Gastroesophageal sphincter (tissue), 4 donors: ENCODE results near the gene AFF3. TPM values are rescaled to one million over a fixed set of nuclear protein-coding genes. Genes with fewer than 3 reads are reported as not detected.

Source experiments
- ATAC-seq: fragments of 150-250 bp; one replicate; pipeline ENCODE4 v1.9.1; 2016; ENCODE audit warnings: mild to moderate bottlenecking, moderate library complexity
- H3K27ac ChIP-seq, 4 donors: fragments of 200-600 bp; sonication (generic) in 3 of 4; 1 replicate in 3 of 4; 2 replicates in 1 of 4; pipeline ENCODE4 v1.5.1; 2016 to 2019
- H3K27me3 ChIP-seq: fragments of 200-600 bp; sonication (generic); one replicate; pipeline ENCODE4 v1.5.1; 2019
- H3K36me3 ChIP-seq, 2 donors: fragments of 200-600 bp; sonication (generic); one replicate each; pipeline ENCODE4 v1.5.1; 2019; ENCODE audit warnings: control low read depth in 1 of 2
- H3K4me1 ChIP-seq, 3 donors: fragments of 200-600 bp; sonication (generic); 1 replicate in 2 of 3; 2 replicates in 1 of 3; pipeline ENCODE4 v1.5.1; 2016 to 2019; ENCODE audit warnings: control low read depth in 2 of 3
- H3K4me3 ChIP-seq, 2 donors: fragments of 200-600 bp; sonication (generic); one replicate each; pipeline ENCODE4 v1.5.1; 2019; ENCODE audit warnings: mild to moderate bottlenecking in 1 of 2, moderate library complexity in 1 of 2
- H3K9me3 ChIP-seq, 3 donors: fragments of 200-600 bp; sonication (generic); one replicate each; pipeline ENCODE4 v1.5.1; 2017 to 2019; ENCODE audit warnings: control low read depth in 2 of 3
- EP300 ChIP-seq: sonication (generic); formaldehyde crosslinking; IDR thresholded peaks from one replicate; pipeline ENCODE4 v1.6.1; 2017; ENCODE audit warnings: antibody characterized with exemption, mild to moderate bottlenecking
- POLR2A ChIP-seq, 2 donors: fragments of 450-650 bp; IDR thresholded peaks; one replicate each; pipeline ENCODE4 v1.6.1; 2017; ENCODE audit warnings: antibody characterized with exemption in 2 of 2, mild to moderate bottlenecking in 2 of 2, moderate library complexity in 1 of 2
- POLR2AphosphoS5 ChIP-seq: sonication (generic); formaldehyde crosslinking; IDR thresholded peaks from one replicate; pipeline ENCODE4 v1.6.1; 2017; ENCODE audit warnings: antibody characterized with exemption
- WGBS, 2 donors: methylation state at CpG; one replicate each; pipeline ENCODE4 v1.1.5; 2018; ENCODE audit warnings: low coverage in 1 of 2; 5-methylcytosine and 5-hydroxymethylcytosine counted together
- total RNA-seq, 4 donors: library from RNA; depleted of rRNA; stranded (reverse); fragments of >200 nt; gene quantifications; one replicate each; pipeline ENCODE4 v1.1.0, GENCODE V29; 2016
- TF ChIP-seq, protein P1 (sequence below), 4 experiments: fragments of 200-600 bp in 2 of 4; fragments of 450-650 bp in 2 of 4; sonication (generic) in 1 of 4; IDR thresholded peaks; one replicate each; pipeline ENCODE4 v1.5.1; 2017 to 2019; ENCODE audit warnings: antibody characterized with exemption in 4 of 4, mild to moderate bottlenecking in 2 of 4, moderate library complexity in 2 of 4

Gene AFF3
- total RNA-seq, 4 donors from 2014 or later, result 15.4 to 74.8 (median 37.7) TPM

DNA sequence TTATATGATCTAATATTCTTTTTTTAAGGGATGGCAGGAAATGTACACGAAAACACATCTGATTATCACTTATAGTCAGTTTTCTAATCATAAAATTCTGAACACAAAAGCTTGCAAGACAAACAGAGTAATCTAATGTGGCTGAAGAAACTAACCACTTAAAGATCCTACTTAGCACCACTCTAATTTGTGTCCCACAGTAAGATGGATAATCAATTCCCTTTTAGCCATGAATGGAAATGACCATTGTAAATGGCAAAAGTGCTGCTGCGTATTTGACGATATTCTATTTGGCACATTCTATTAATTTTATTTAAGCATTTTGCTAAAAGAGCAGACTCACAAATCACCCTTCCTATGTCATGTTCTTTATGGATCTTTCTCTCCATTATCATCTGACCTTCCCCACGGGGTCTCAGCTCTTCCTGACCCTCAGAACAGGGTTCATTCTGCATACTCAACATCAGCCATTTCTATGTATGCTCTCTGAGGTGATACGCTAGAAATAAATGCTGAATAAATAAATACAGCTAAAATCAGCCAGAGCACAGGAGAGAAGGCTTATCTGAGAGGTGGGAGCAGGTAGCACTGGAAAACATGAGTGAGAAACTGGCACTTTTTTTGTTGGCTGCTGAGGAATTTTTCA is 295.8 kb downstream of the AFF3 start:
- TF ChIP-seq EP300, result no peak
- TF ChIP-seq POLR2A (IDR thresholded peaks at IDR 0.05), result no peak
- TF ChIP-seq, protein P1, sequence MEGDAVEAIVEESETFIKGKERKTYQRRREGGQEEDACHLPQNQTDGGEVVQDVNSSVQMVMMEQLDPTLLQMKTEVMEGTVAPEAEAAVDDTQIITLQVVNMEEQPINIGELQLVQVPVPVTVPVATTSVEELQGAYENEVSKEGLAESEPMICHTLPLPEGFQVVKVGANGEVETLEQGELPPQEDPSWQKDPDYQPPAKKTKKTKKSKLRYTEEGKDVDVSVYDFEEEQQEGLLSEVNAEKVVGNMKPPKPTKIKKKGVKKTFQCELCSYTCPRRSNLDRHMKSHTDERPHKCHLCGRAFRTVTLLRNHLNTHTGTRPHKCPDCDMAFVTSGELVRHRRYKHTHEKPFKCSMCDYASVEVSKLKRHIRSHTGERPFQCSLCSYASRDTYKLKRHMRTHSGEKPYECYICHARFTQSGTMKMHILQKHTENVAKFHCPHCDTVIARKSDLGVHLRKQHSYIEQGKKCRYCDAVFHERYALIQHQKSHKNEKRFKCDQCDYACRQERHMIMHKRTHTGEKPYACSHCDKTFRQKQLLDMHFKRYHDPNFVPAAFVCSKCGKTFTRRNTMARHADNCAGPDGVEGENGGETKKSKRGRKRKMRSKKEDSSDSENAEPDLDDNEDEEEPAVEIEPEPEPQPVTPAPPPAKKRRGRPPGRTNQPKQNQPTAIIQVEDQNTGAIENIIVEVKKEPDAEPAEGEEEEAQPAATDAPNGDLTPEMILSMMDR (IDR thresholded peaks at IDR 0.05), result no peak
- TF ChIP-seq POLR2AphosphoS5, result no peak
- Histone ChIP-seq H3K9me3 (no peaks in the 10 kb centered on the region), H3K27ac (no peak overlapping the region), H3K36me3 (no peaks in the 10 kb centered on the region), H3K4me1 (no peaks in the 10 kb centered on the region), H3K4me3 (no peak overlapping the region), H3K27me3 (no peaks in the 10 kb centered on the region)
- WGBS, 2 donors, result 92 to 96% methylated on average over 5 of the region's 5 CpGs
- no peak for ATAC-seq

DNA sequence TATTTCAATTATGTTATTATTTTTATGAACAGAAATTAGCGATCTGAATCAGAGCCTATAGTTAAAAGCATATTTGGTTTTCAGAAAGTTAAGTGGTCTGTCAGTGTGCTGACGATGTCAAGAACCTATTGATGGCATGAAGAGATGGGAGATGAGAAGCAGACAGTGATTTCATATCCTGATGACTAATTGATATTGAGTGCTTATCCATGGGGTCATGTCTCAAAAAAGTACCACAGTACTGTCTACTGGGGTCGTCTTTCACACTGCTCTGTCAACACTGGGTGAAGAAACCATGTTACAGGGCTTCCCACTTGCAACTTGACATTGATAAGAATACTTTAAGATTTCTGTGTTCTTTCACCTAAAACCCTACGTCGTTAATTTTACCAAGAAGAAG is 297.1 kb downstream of the AFF3 start:
- TF ChIP-seq POLR2A (IDR thresholded peaks at IDR 0.05) (no peak), EP300 (no peak), POLR2AphosphoS5 (no peak)
- ATAC-seq, result no peak
- Histone ChIP-seq H3K9me3 (no peaks in the 10 kb centered on the region), H3K27ac (no peak overlapping the region), H3K4me3 (no peak overlapping the region), H3K27me3 (no peaks in the 10 kb centered on the region), H3K36me3 (no peaks in the 10 kb centered on the region), H3K4me1 (no peaks in the 10 kb centered on the region)
- 91 to 97% methylated on average over 5 of the region's 5 CpGs for WGBS, 2 donors

DNA sequence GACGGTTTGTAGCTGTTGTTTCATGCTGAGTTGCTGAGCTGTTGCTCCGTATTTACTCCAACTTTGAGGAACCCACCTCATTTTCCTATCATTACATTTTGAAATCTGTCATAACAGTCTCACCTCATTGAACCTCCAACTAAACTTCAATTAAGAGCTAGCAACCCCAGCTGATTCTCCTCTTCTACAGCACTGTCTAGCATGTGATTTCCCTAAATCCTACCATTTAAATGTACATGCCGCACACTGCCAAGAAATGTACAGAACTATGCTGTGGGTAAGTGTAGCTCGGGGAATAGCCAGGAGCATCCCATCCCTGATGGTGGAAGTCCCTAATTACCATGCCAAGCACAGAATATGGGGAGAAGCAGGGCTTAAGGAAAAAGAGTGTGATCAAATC is 299.9 kb downstream of the AFF3 start:
- no peaks in the 10 kb centered on the region for H3K27me3 ChIP-seq
- ATAC-seq, result no peak
- H3K27ac ChIP-seq, result no peak overlapping the region
- no peaks in the 10 kb centered on the region for H3K9me3 ChIP-seq
- WGBS, 2 donors, result 76 to 91% methylated on average over 2 to 4 of the region's 4 CpGs
- no peak overlapping the region for H3K4me3 ChIP-seq
- TF ChIP-seq POLR2A (IDR thresholded peaks at IDR 0.05) (no peak), POLR2AphosphoS5 (no peak), EP300 (no peak)
- TF ChIP-seq, protein P1 (IDR thresholded peaks at IDR 0.05), result no peak
- no peaks in the 10 kb centered on the region for H3K4me1 ChIP-seq
- no peaks in the 10 kb centered on the region for H3K36me3 ChIP-seq

DNA sequence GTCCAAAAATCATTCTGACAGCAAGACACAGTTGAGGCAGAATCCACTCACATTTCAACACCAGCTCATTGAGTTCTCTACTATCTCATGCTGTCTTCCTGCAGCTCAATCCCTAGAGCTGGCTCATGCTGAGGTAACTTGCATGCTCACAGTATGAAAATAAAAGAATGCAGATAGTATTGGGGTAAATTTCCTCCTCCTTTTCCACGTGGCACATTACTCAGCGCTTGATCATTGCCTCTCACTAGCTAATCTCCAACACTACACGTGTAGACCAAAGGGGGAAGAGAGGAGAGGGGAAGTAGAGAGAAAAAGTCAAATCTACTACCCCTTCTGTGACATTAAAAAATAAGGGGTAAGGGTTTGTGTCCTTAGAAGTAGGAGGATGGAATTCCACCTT is 300.6 kb downstream of the AFF3 start:
- Histone ChIP-seq H3K27me3 (no peaks in the 10 kb centered on the region), H3K4me1 (no peaks in the 10 kb centered on the region), H3K4me3 (no peak overlapping the region), H3K27ac (no peak overlapping the region), H3K36me3 (no peaks in the 10 kb centered on the region), H3K9me3 (no peaks in the 10 kb centered on the region)
- ATAC-seq, result no peak
- TF ChIP-seq EP300 (no peak), POLR2AphosphoS5 (no peak), POLR2A (IDR thresholded peaks at IDR 0.05) (no peak)
- TF ChIP-seq, protein P1 (IDR thresholded peaks at IDR 0.05), result no peak
- WGBS, 2 donors, result 81% methylated on average over 3 of the region's 3 CpGs; no CpG with 5 or more reads in 1 of the 2 donors

DNA sequence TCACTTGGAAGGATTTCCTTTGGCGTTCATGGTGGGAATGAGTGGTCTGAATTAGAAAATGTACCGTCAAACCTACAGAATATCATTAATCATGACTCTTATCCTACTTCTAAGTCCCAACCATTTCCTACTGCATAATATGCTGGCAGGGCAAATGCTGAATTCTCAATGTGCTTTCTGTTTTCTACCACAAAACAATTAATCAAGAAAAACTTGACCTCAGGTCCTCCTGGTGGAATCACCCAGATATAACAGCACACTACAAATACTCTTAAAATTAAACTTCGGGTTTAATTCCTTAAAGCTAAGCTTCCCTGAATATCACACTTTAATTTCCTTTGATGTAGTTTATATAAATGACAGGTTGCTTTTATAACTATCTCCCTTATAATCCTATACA is 301.6 kb downstream of the AFF3 start:
- H3K27me3 ChIP-seq, result no peaks in the 10 kb centered on the region
- no peak for TF ChIP-seq POLR2AphosphoS5
- TF ChIP-seq, protein P1 (IDR thresholded peaks at IDR 0.05), result no peak
- TF ChIP-seq POLR2A (IDR thresholded peaks at IDR 0.05), result no peak
- no peak for TF ChIP-seq EP300
- no peaks in the 10 kb centered on the region for H3K4me1 ChIP-seq
- no peak overlapping the region for H3K4me3 ChIP-seq
- H3K36me3 ChIP-seq, result no peaks in the 10 kb centered on the region
- no peaks in the 10 kb centered on the region for H3K9me3 ChIP-seq
- ATAC-seq, result no peak
- WGBS, 2 donors, result 78 to 91% methylated on average over 1 to 3 of the region's 3 CpGs
- H3K27ac ChIP-seq, result no peak overlapping the region
